Loucy (cell line): ENCODE data around the gene STK4.
A peak's percentile ranks its signal among the peaks of the same experiment; 100 is the strongest.

Source experiments
- EZH2phosphoT487 ChIP-seq: fragments of 200-600 bp; IDR thresholded peaks from 2 replicates; pipeline ENCODE4 v1.6.1; 2018; ENCODE audit warnings: antibody characterized with exemption, mild to moderate bottlenecking, moderate library complexity, borderline replicate concordance
- TF ChIP-seq, protein P1 (sequence below): fragments of 200-600 bp; sonication (generic); conservative IDR thresholded peaks from 2 replicates; pipeline ENCODE4 v1.5.1; 2014; ENCODE audit warnings: mild to moderate bottlenecking, antibody characterized with exemption, low read length

GRCh38 chr20:44959638-44960102 lies 6.6 kb upstream of the STK4 start:
- TF ChIP-seq, protein P1, sequence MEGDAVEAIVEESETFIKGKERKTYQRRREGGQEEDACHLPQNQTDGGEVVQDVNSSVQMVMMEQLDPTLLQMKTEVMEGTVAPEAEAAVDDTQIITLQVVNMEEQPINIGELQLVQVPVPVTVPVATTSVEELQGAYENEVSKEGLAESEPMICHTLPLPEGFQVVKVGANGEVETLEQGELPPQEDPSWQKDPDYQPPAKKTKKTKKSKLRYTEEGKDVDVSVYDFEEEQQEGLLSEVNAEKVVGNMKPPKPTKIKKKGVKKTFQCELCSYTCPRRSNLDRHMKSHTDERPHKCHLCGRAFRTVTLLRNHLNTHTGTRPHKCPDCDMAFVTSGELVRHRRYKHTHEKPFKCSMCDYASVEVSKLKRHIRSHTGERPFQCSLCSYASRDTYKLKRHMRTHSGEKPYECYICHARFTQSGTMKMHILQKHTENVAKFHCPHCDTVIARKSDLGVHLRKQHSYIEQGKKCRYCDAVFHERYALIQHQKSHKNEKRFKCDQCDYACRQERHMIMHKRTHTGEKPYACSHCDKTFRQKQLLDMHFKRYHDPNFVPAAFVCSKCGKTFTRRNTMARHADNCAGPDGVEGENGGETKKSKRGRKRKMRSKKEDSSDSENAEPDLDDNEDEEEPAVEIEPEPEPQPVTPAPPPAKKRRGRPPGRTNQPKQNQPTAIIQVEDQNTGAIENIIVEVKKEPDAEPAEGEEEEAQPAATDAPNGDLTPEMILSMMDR, result peak; percentile 31
- no peak for TF ChIP-seq EZH2phosphoT487
